ENCODE results near the gene DIPK1A.
"Not testable (repeated sequence)": the region's sequence is repeated elsewhere in the genome, so short reads cannot be mapped to it uniquely, and the experiment has no call there.

DIPK1A gene

GRCh38 chr1:92903765-92904164 lies 57.5 kb downstream of the DIPK1A start:
- POLR2A ChIA-PET (ENCODE audit: low non-redundant PET): no interaction called here
- no peak overlapping the region for H3K27ac ChIP-seq
- no peak for TF ChIP-seq CTCF (conservative IDR thresholded peaks at IDR 0.05; ENCODE audit: low read depth)
- CTCF ChIA-PET: no interaction called here
- DNase-seq (ENCODE audit: low spot score): no peak

- ChIA-PET POLR2A (ENCODE audit: low non-redundant PET) (no interaction called here), CTCF (no interaction called here)
- TF ChIP-seq CTCF (conservative IDR thresholded peaks at IDR 0.05; ENCODE audit: low read depth): no peak
- H3K27ac ChIP-seq: no peak overlapping the region
- DNase-seq (ENCODE audit: low spot score): no peak
Measured at GRCh38 chr1:92902406-92902744, 58.9 kb downstream of the DIPK1A start.

- TF ChIP-seq CTCF (conservative IDR thresholded peaks at IDR 0.05; ENCODE audit: low read depth): no peak
- H3K27ac ChIP-seq: no peak overlapping the region
- no peak for DNase-seq (ENCODE audit: low spot score)
- POLR2A ChIA-PET (ENCODE audit: low non-redundant PET): no interaction called here
- CTCF ChIA-PET: no interaction called here
Measured at GRCh38 chr1:92901699-92902405, 59.4 kb downstream of the DIPK1A start.

- DNase-seq (ENCODE audit: low spot score): no peak
- CTCF ChIA-PET: no interaction called here
- H3K27ac ChIP-seq: no peak overlapping the region
- POLR2A ChIA-PET (ENCODE audit: low non-redundant PET): no interaction called here
- TF ChIP-seq CTCF (conservative IDR thresholded peaks at IDR 0.05; ENCODE audit: low read depth): no peak
Measured at GRCh38 chr1:92901126-92901525, 60.1 kb downstream of the DIPK1A start.

GRCh38 chr1:92900539-92900938 lies 60.7 kb downstream of the DIPK1A start:
- ChIA-PET CTCF (interaction anchor here (0.7 kb wide), 2 partner anchors 16 to 82 kb away, joined by 4 read pairs; no protein-coding TSS in a partner anchor), POLR2A (ENCODE audit: low non-redundant PET) (no interaction called here)
- TF ChIP-seq CTCF (conservative IDR thresholded peaks at IDR 0.05; ENCODE audit: low read depth): no peak
- no peak overlapping the region for H3K27ac ChIP-seq
- no peak for DNase-seq (ENCODE audit: low spot score)

- ChIA-PET CTCF (interaction anchor here (0.6 to 0.7 kb wide), 2 partner anchors 15 to 34 kb away, joined by 3 to 4 read pairs; no protein-coding TSS in a partner anchor), POLR2A (ENCODE audit: low non-redundant PET) (no interaction called here)
- no peak overlapping the region for H3K27ac ChIP-seq
- no peak for TF ChIP-seq CTCF (conservative IDR thresholded peaks at IDR 0.05; ENCODE audit: low read depth)
- no peak for DNase-seq (ENCODE audit: low spot score)
Measured at GRCh38 chr1:92899780-92900179, 61.5 kb downstream of the DIPK1A start.

GRCh38 chr1:92898053-92898452 lies 63.2 kb downstream of the DIPK1A start:
- DNase-seq (ENCODE audit: low spot score); H3K27ac ChIP-seq; POLR2A ChIA-PET (ENCODE audit: low non-redundant PET); CTCF ChIA-PET: not testable (repeated sequence)
